H1 (cell line): ENCODE results near the gene METAP1D. TPM values are rescaled to one million over a fixed set of nuclear protein-coding genes. Genes with fewer than 3 reads are reported as not detected.

Source experiments
- CBX5 ChIP-seq: fragments of 300-800, 300-1000 bp; sonication (generic); IDR thresholded peaks from 2 replicates; pipeline ENCODE4 v1.7.1; 2016; ENCODE audit warnings: antibody characterized with exemption, low read length, low read depth
- CHD1 ChIP-seq: IDR thresholded peaks from 2 replicates; pipeline ENCODE4 v1.6.1; 2012; ENCODE audit warnings: low read depth, low read length, improper control_type of control experiment
- CHD2 ChIP-seq: IDR thresholded peaks from 2 replicates; pipeline ENCODE4 v1.6.1; 2012; ENCODE audit warnings: low read length, improper control_type of control experiment
- E2F6 ChIP-seq: IDR thresholded peaks from 2 replicates; pipeline ENCODE4 v1.6.1; 2012; ENCODE audit warnings: inconsistent platforms
- EZH2 ChIP-seq: fragments of 200-600 bp; sonication (generic); IDR thresholded peaks from 2 replicates; pipeline ENCODE4 v1.7.1; 2012; ENCODE audit warnings: low read depth, mild to moderate bottlenecking, moderate library complexity, low read length, inconsistent platforms; ENCODE audit not compliant: severe bottlenecking
- GTF2F1 ChIP-seq: IDR thresholded peaks from 2 replicates; pipeline ENCODE4 v1.6.1; 2012; ENCODE audit warnings: low read depth, low read length, improper control_type of control experiment, borderline replicate concordance
- HDAC6 ChIP-seq: IDR thresholded peaks from one replicate; pipeline ENCODE4 v1.7.1; 2012; ENCODE audit warnings: low read depth, mild to moderate bottlenecking, inconsistent platforms, low read length, moderate library complexity
- KDM1A ChIP-seq: fragments of 200-600, 300-600 bp; sonication (generic); IDR thresholded peaks from 2 replicates; pipeline ENCODE4 v1.7.1; 2016; ENCODE audit warnings: mild to moderate bottlenecking, low read length, borderline replicate concordance
- KDM5A ChIP-seq: fragments of 200-600 bp; IDR thresholded peaks from 2 replicates; pipeline ENCODE4 v1.7.1; 2012; ENCODE audit warnings: mild to moderate bottlenecking, low read length, inconsistent platforms, mixed read lengths
- MAFK ChIP-seq: IDR thresholded peaks from 2 replicates; pipeline ENCODE4 v1.6.1; 2012; ENCODE audit warnings: low read depth, mild to moderate bottlenecking, improper control_type of control experiment, low read length
- PHF8 ChIP-seq: fragments of 200-600 bp; sonication (generic); conservative IDR thresholded peaks from 2 replicates; pipeline ENCODE4 v1.7.1; 2012; ENCODE audit warnings: low read depth, mild to moderate bottlenecking, inconsistent platforms, low read length, moderate library complexity
- RXRA ChIP-seq: IDR thresholded peaks from 2 replicates; pipeline ENCODE4 v1.6.1; 2011; ENCODE audit warnings: low read depth, mild to moderate bottlenecking, low read length, moderate library complexity; ENCODE audit not compliant: insufficient read depth
- SIN3A ChIP-seq, 2 experiments: IDR thresholded peaks in 1 of 2; conservative IDR thresholded peaks in 1 of 2; 2 replicates each; pipeline ENCODE4 v1.6.1; 2011 to 2012; ENCODE audit warnings: low read length in 2 of 2, improper control_type of control experiment in 1 of 2, low read depth in 1 of 2, mild to moderate bottlenecking in 1 of 2
- SIRT6 ChIP-seq: IDR thresholded peaks from one replicate; pipeline ENCODE4 v1.7.1; 2012; ENCODE audit warnings: low read length, inconsistent platforms
- SIX5 ChIP-seq: IDR thresholded peaks from 2 replicates; pipeline ENCODE4 v1.6.1; 2011; ENCODE audit warnings: mild to moderate bottlenecking, low read depth, low read length
- SP1 ChIP-seq: IDR thresholded peaks from 2 replicates; pipeline ENCODE4 v1.6.1; 2011; ENCODE audit warnings: low read depth, low read length
- SP4 ChIP-seq: IDR thresholded peaks from 2 replicates; pipeline ENCODE4 v1.6.1; 2012; ENCODE audit warnings: low read length, inconsistent platforms
- SUZ12 ChIP-seq: fragments of 200-600 bp; sonication (generic); IDR thresholded peaks from 2 replicates; pipeline ENCODE4 v1.6.1; 2012; ENCODE audit warnings: mild to moderate bottlenecking, inconsistent platforms, low read length, moderate library complexity, mixed read lengths
- TAF1 ChIP-seq: IDR thresholded peaks from 2 replicates; pipeline ENCODE4 v1.6.1; 2011; ENCODE audit warnings: mild to moderate bottlenecking, low read depth, low read length
- TEAD4 ChIP-seq: IDR thresholded peaks from 2 replicates; pipeline ENCODE4 v1.6.1; 2012; ENCODE audit warnings: low read depth, low read length, inconsistent platforms, mixed read lengths
- ZNF274 ChIP-seq: IDR thresholded peaks from 2 replicates; pipeline ENCODE4 v1.7.0; 2012; ENCODE audit warnings: low read length, borderline replicate concordance; ENCODE audit errors: extremely low read depth
- polyA plus RNA-seq, 7 experiments: library from polyadenylated mRNA; depleted of rRNA in 3 of 7; stranded (reverse) in 5 of 7; unstranded in 2 of 7; fragments of >200 nt in 5 of 7; fragments of 200-250 nt in 2 of 7; gene quantifications; 1 replicate in 5 of 7; 2 replicates in 1 of 7; 4 replicates in 1 of 7; pipeline versions ENCODE4 v1.2.1 to v1.2.3, GENCODE V29; 2011 to 2013; ENCODE audit warnings: missing spikeins in 2 of 7, mixed read lengths in 2 of 7
- total RNA-seq: library from RNA; stranded (reverse); fragmentation: NEBNext Ultra II Directional; extraction: Animal tissue kit (Norgen Biotek cat#: 25700); gene quantifications from 2 replicates; pipeline ENCODE4 v1.2.1, GENCODE V29; 2021

The METAP1D gene
- total and polyA plus RNA-seq, 2 of the 8 experiments (the other 6 are each of a cell fraction or from before 2014, with no cell fraction given): 3.9 to 6.2 TPM

DNA sequence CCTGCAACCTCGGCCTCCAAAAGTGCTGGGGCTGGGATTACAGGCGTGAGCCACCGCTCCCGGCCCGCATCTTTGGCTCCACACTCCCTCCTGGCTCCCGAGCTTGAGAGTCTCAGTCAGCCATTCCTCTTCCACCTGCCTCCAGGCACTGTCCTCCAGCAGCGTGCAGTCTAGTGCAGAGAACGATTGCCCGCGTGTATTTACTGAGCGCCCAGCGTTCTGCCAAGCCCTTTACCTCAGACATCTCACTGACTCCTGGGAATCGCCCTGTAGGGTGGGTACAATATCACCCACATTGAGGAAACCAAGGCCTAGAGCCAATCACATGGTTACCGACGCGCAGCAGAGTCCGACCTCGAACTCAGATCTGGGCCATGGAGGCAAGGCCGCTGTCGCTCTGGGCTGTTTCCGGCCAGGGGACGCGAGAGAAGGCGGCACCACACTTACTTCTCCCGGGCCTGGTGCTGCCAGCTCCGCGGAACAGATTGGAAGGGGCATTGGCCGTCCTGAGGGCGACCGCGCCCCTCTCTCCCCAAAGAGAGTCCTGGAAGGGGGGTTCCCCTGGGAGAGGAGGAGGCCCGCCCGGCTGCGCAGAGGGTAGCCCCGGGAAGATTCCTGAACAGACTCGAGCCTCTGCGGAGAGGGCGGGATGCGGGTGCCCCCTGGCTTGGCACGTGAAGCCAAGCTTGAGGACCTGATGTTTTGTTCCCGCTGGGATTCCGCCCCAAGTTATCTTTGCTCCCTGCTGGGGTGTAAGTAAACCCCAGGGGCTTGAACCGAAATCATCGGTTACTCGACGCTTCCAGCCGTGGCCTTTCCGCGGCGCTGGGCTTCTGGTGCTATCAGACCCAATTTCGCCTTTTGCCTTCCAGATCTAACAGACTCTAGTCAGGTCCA is 108.2 kb downstream of the METAP1D start (continued):
- peak; percentile 93 for TF ChIP-seq SUZ12
- TF ChIP-seq GTF2F1: no peak
- TF ChIP-seq SP4: no peak
- TF ChIP-seq TEAD4: no peak
- no peak for TF ChIP-seq SIRT6
- no peak for TF ChIP-seq TAF1
- TF ChIP-seq ZNF274: no peak
- TF ChIP-seq PHF8: no peak
- TF ChIP-seq MAFK: no peak
- TF ChIP-seq HDAC6: no peak
- TF ChIP-seq CHD2: no peak
- no peak for TF ChIP-seq KDM1A
- no peak for TF ChIP-seq KDM5A
- TF ChIP-seq CHD1: no peak
- TF ChIP-seq SP1: no peak
- TF ChIP-seq SIN3A (conservative IDR thresholded peaks at IDR 0.05 in 1 of 2, IDR thresholded peaks at IDR 0.05 in 1 of 2; ENCODE audit: low read depth in 1 of 2, low read length in 2 of 2): no peak
- no peak for TF ChIP-seq RXRA
- TF ChIP-seq CBX5: no peak
- TF ChIP-seq SIX5: no peak
- peak; percentile 96 for TF ChIP-seq EZH2
- TF ChIP-seq E2F6: peak; percentile 96
